ENCODE measurements around the gene LRPAP1. TPM values are rescaled to one million over a fixed set of nuclear protein-coding genes. Genes with fewer than 3 reads are reported as not detected.

The LRPAP1 gene
- total RNA-seq, 1 experiment from 2014 or later, result 109 TPM

DNA sequence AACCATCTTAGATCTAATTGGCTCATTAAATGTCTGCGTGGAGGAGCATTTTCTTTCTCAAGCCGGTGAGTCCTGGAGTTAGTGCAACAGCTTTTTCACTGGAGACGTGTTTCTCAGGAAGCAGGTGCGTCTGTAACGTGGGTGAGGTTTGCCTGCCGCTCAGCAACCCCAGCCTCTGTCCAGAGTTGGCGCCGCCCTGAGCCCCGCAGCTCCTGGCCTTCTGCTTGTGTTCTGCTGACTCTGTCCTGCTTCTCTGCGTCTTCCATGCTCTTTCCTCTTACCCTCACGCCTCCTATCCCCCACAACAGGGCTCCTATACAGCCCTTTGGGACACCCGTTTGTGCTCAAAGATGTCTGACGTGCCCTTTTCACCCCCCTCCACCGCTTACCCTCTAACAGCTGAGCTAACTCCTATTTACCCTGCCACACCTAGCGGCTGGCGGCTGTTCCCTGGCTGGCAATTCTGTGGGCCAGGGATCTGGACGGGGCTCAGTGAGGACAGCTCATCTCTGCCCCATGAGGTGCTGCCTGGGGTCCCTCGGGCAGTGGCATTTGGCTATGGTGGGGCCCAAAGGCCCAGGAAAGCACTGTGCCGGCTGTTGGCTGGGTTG lies 50.3 kb downstream of the LRPAP1 start:
- RAD21 ChIA-PET (ENCODE audit: low non-redundant PET in 1 of 2, low total read pairs in 2 of 2, uncharacterized antibody in 2 of 2, unreplicated experiment in 2 of 2), result no interaction called here
- no peaks in the 10 kb centered on the region for H3K9me2 ChIP-seq (ENCODE audit: insufficient read depth)
- CTCF ChIA-PET, result interaction anchor here (2.2 kb wide), 1 partner anchor 30 kb away, joined by 10 read pairs; no protein-coding TSS in a partner anchor
- H3K27ac ChIP-seq (ENCODE audit: low read depth, low read length), result no peak overlapping the region
- H3K4me2 ChIP-seq (ENCODE audit: low read length), result no peak overlapping the region
- peaks cover 21 to 32% of the 10 kb centered on the region in 2 experiments for H3K4me1 ChIP-seq (ENCODE audit: control insufficient read depth in 1 of 2, insufficient read depth in 2 of 2, low read length in 2 of 2)
- intact Hi-C loops (cut with micrococcal nuclease), result no loop called here
- H3K9me3 ChIP-seq (ENCODE audit: control insufficient read depth in 1 of 2, insufficient read depth in 1 of 2, low read depth in 1 of 2, low read length in 2 of 2), result no peaks in the 10 kb centered on the region
- H3K27me3 ChIP-seq (ENCODE audit: insufficient read depth, low read length), result no peaks in the 10 kb centered on the region
- no peak overlapping the region for H3K4me3 ChIP-seq (replicated peaks in 1 of 2; ENCODE audit: low read depth in 1 of 2, low read length in 2 of 2)
- TF ChIP-seq, protein P1, sequence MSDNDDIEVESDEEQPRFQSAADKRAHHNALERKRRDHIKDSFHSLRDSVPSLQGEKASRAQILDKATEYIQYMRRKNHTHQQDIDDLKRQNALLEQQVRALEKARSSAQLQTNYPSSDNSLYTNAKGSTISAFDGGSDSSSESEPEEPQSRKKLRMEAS (IDR thresholded peaks at IDR 0.05), result no peak
- TF ChIP-seq JUND (IDR thresholded peaks at IDR 0.05), result no peak
- no peak for TF ChIP-seq ELF1 (IDR thresholded peaks at IDR 0.05; ENCODE audit: borderline replicate concordance, low read depth)
- TF ChIP-seq FOSL1 (IDR thresholded peaks at IDR 0.05; ENCODE audit: low read depth), result no peak
- no peak for TF ChIP-seq SP1 (IDR thresholded peaks at IDR 0.05; ENCODE audit: low read depth)
- BruUV-seq (replicated peaks), result no TSS peak
- no peak overlapping the region for H2AFZ ChIP-seq (ENCODE audit: low read depth, low read length, poor library complexity, severe bottlenecking)
- H4K20me1 ChIP-seq (ENCODE audit: insufficient read depth), result no peaks in the 10 kb centered on the region
- H3K36me3 ChIP-seq (ENCODE audit: control insufficient read depth in 1 of 2, insufficient read depth in 2 of 2, low read length in 2 of 2), result no peaks in the 10 kb centered on the region
- H3K9ac ChIP-seq (ENCODE audit: low read length), result no peak overlapping the region
- ATAC-seq, result no peak
- no peaks in the 10 kb centered on the region for H3K79me2 ChIP-seq (ENCODE audit: insufficient read depth, low read length)
- POLR2A ChIA-PET, result no interaction called here
- DNase-seq (ENCODE audit: low read depth, low spot score), result no peak

DNA sequence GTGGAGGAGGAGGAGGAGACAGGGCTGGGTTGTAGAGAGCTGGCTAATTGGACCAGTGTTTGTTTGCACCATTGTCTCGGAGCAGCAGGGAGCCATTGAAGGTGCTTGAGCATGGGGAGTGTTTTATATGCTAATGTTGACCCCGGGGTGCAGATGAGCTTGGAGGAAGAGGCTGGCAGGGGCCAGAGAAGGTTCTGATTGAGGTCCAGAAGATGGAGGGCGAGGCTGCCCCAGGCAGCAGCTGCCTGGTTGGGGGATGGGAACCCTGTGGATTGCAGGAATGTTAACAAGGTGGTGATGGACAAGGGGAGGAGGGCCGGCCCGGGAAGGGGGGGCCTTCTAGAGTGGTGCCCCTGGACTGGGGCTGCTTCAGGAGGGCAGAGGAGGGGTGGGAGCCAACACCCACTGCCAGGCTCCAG lies 51.1 kb downstream of the LRPAP1 start:
- RAD21 ChIA-PET (ENCODE audit: low non-redundant PET in 1 of 2, low total read pairs in 2 of 2, uncharacterized antibody in 2 of 2, unreplicated experiment in 2 of 2), result interaction anchor here (0.6 to 1.1 kb wide), 4 partner anchors 135 to 303 kb away, joined by 3 to 6 read pairs (median 4); no protein-coding TSS in a partner anchor
- CTCF ChIA-PET, result interaction anchor here (0.6 to 2.3 kb wide), 14 partner anchors 9 to 461 kb away, joined by 3 to 19 read pairs (median 4); partner anchors contain the start of gene DOK7
- H3K9ac ChIP-seq (ENCODE audit: low read length), result no peak overlapping the region

More for the DNA sequence above, 51.1 kb downstream of the LRPAP1 start:
- no peaks in the 10 kb centered on the region for H3K9me2 ChIP-seq (ENCODE audit: insufficient read depth)
- H2AFZ ChIP-seq (ENCODE audit: low read depth, low read length, poor library complexity, severe bottlenecking), result no peak overlapping the region
- H3K4me3 ChIP-seq (replicated peaks in 1 of 2; ENCODE audit: low read depth in 1 of 2, low read length in 2 of 2), result no peak overlapping the region
- no peaks in the 10 kb centered on the region for H3K79me2 ChIP-seq (ENCODE audit: insufficient read depth, low read length)
- H3K9me3 ChIP-seq (ENCODE audit: control insufficient read depth in 1 of 2, insufficient read depth in 1 of 2, low read depth in 1 of 2, low read length in 2 of 2), result no peaks in the 10 kb centered on the region
- TF ChIP-seq ELF1 (IDR thresholded peaks at IDR 0.05; ENCODE audit: borderline replicate concordance, low read depth) (no peak), SP1 (IDR thresholded peaks at IDR 0.05; ENCODE audit: low read depth) (no peak), EGR1 (IDR thresholded peaks at IDR 0.05; ENCODE audit: low read depth) (no peak), POLR2A (IDR thresholded peaks at IDR 0.05; ENCODE audit: borderline replicate concordance, extremely low read depth, insufficient read depth, insufficient read length) (no peak), ZFX (IDR thresholded peaks at IDR 0.05) (no peak), FOSL1 (IDR thresholded peaks at IDR 0.05; ENCODE audit: low read depth) (no peak), YY1 (IDR thresholded peaks at IDR 0.05; ENCODE audit: extremely low read depth, insufficient replicate concordance, low read depth, low read length) (no peak), TCF7L2 (IDR thresholded peaks at IDR 0.05; ENCODE audit: borderline replicate concordance, extremely low read depth, insufficient read depth, insufficient read length) (no peak), SRF (IDR thresholded peaks at IDR 0.05; ENCODE audit: low read depth) (no peak)
- TF ChIP-seq, protein P2, sequence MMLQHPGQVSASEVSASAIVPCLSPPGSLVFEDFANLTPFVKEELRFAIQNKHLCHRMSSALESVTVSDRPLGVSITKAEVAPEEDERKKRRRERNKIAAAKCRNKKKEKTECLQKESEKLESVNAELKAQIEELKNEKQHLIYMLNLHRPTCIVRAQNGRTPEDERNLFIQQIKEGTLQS (IDR thresholded peaks at IDR 0.05), result no peak
- TF ChIP-seq, protein P3, sequence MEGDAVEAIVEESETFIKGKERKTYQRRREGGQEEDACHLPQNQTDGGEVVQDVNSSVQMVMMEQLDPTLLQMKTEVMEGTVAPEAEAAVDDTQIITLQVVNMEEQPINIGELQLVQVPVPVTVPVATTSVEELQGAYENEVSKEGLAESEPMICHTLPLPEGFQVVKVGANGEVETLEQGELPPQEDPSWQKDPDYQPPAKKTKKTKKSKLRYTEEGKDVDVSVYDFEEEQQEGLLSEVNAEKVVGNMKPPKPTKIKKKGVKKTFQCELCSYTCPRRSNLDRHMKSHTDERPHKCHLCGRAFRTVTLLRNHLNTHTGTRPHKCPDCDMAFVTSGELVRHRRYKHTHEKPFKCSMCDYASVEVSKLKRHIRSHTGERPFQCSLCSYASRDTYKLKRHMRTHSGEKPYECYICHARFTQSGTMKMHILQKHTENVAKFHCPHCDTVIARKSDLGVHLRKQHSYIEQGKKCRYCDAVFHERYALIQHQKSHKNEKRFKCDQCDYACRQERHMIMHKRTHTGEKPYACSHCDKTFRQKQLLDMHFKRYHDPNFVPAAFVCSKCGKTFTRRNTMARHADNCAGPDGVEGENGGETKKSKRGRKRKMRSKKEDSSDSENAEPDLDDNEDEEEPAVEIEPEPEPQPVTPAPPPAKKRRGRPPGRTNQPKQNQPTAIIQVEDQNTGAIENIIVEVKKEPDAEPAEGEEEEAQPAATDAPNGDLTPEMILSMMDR (IDR thresholded peaks at IDR 0.05 in 2 of 3, conservative IDR thresholded peaks at IDR 0.05 in 1 of 3; ENCODE audit: borderline replicate concordance in 1 of 3, insufficient read depth in 1 of 3, low read depth in 2 of 3, low read length in 2 of 3), result no peak
- intact Hi-C loops (cut with micrococcal nuclease), result no loop called here
- H3K4me2 ChIP-seq (ENCODE audit: low read length), result no peak overlapping the region
- ATAC-seq, result peak; percentile 15
- no peaks in the 10 kb centered on the region for H3K36me3 ChIP-seq (ENCODE audit: control insufficient read depth in 1 of 2, insufficient read depth in 2 of 2, low read length in 2 of 2)
- peaks cover 21 to 32% of the 10 kb centered on the region in 2 experiments for H3K4me1 ChIP-seq (ENCODE audit: control insufficient read depth in 1 of 2, insufficient read depth in 2 of 2, low read length in 2 of 2)
- peak overlapping the region; percentile 8; the same call in 1 of the 2 replicates for H3K27ac ChIP-seq (ENCODE audit: low read depth, low read length)
- DNase-seq (ENCODE audit: low read depth, low spot score), result no peak
- BruUV-seq (replicated peaks), result no TSS peak
- no peaks in the 10 kb centered on the region for H3K27me3 ChIP-seq (ENCODE audit: insufficient read depth, low read length)
- POLR2A ChIA-PET, result interaction anchor here (1.1 kb wide), 1 partner anchor 26 kb away, joined by 3 read pairs; no protein-coding TSS in a partner anchor
- H4K20me1 ChIP-seq (ENCODE audit: insufficient read depth), result no peaks in the 10 kb centered on the region

All from HCT116 (cell line).